ENCODE results near the gene ANKRD44.
"Not testable (repeated sequence)": the region's sequence is repeated elsewhere in the genome, so short reads cannot be mapped to it uniquely, and the experiment has no call there.

The ANKRD44 gene

GRCh38 chr2:197030090-197030489 lies 280.5 kb downstream of the ANKRD44 start:
- DNase-seq (ENCODE audit: low read depth, low spot score) = no peak

GRCh38 chr2:197028633-197029032 lies 281.9 kb downstream of the ANKRD44 start:
- DNase-seq (ENCODE audit: low read depth, low spot score) = no peak

- no peak for DNase-seq (ENCODE audit: low read depth, low spot score)
Observed at GRCh38 chr2:197028230-197028629, 282.4 kb downstream of the ANKRD44 start.

- DNase-seq (ENCODE audit: low read depth, low spot score) = no peak
Observed at GRCh38 chr2:197024206-197024605, 286.4 kb downstream of the ANKRD44 start.

GRCh38 chr2:197020921-197021320 lies 289.7 kb downstream of the ANKRD44 start:
- not testable (repeated sequence) for DNase-seq (ENCODE audit: low read depth, low spot score)

GRCh38 chr2:197013098-197013497 lies 297.5 kb downstream of the ANKRD44 start:
- no peak for DNase-seq (ENCODE audit: low read depth, low spot score)

- DNase-seq (ENCODE audit: low read depth, low spot score) = no peak
Observed at GRCh38 chr2:197011801-197012641, 298.6 kb downstream of the ANKRD44 start.

- no peak for DNase-seq (ENCODE audit: low read depth, low spot score)
Observed at GRCh38 chr2:197011021-197011417, 299.6 kb downstream of the ANKRD44 start.

GRCh38 chr2:197010200-197011020 lies 300.2 kb downstream of the ANKRD44 start:
- no peak for DNase-seq (ENCODE audit: low read depth, low spot score)

- not testable (repeated sequence) for DNase-seq (ENCODE audit: low read depth, low spot score)
Observed at GRCh38 chr2:197008741-197009341, 301.7 kb downstream of the ANKRD44 start.

- DNase-seq (ENCODE audit: low read depth, low spot score) = no peak
Observed at GRCh38 chr2:197007716-197008628, 302.6 kb downstream of the ANKRD44 start.

- no peak for DNase-seq (ENCODE audit: low read depth, low spot score)
Observed at GRCh38 chr2:197001921-197002320, 308.7 kb downstream of the ANKRD44 start.

GRCh38 chr2:196995757-196996314 lies 314.7 kb downstream of the ANKRD44 start:
- DNase-seq (ENCODE audit: low read depth, low spot score) = no peak

GRCh38 chr2:196994764-196995163 lies 315.8 kb downstream of the ANKRD44 start:
- DNase-seq (ENCODE audit: low read depth, low spot score) = no peak

- no peak for DNase-seq (ENCODE audit: low read depth, low spot score)
Observed at GRCh38 chr2:196993617-196994016, 317.0 kb downstream of the ANKRD44 start.

- no peak for DNase-seq (ENCODE audit: low read depth, low spot score)
Observed at GRCh38 chr2:196992466-196992865, 318.1 kb downstream of the ANKRD44 start.

GRCh38 chr2:196990788-196991461 lies 319.7 kb downstream of the ANKRD44 start:
- no peak for DNase-seq (ENCODE audit: low read depth, low spot score)

- DNase-seq (ENCODE audit: low read depth, low spot score) = no peak
Observed at GRCh38 chr2:196990092-196990491, 320.5 kb downstream of the ANKRD44 start.

- no peak for DNase-seq (ENCODE audit: low read depth, low spot score)
Observed at GRCh38 chr2:196989496-196989895, 321.1 kb downstream of the ANKRD44 start.

- no peak for DNase-seq (ENCODE audit: low read depth, low spot score)
Observed at GRCh38 chr2:196988639-196989038, 321.9 kb downstream of the ANKRD44 start.
